Fibroblast of the conjunctiva (primary cell): ENCODE measurements around the gene ARHGEF12.

Source experiments
- DNase-seq: peaks from one replicate; pipeline ENCODE4 v3.0.0-alpha.2; 2010; ENCODE audit warnings: low read depth

Gene ARHGEF12

GRCh38 chr11:120536797-120537169, 200.6 kb downstream of the ARHGEF12 start:
- no peak for DNase-seq

DNA sequence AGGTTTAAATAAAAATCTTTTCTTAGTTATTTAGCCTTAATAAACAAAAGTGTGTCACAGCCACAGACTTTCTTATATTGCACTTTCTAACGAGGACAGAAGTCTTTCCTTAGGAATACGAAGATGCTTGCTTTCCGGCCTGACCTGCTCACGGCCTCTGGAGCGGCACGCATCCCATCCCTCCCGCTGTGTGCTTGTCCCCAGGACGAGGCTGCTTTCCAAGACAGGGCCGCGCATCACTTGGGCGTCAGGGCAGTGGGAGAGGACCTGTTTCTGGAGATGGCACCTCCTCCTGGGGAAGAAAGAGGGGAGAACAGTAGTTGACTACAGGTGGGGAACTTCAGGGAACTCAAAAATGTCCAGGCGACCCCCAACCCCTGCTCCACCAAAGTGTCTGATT, 201.8 kb downstream of the ARHGEF12 start:
- no peak for DNase-seq

DNA sequence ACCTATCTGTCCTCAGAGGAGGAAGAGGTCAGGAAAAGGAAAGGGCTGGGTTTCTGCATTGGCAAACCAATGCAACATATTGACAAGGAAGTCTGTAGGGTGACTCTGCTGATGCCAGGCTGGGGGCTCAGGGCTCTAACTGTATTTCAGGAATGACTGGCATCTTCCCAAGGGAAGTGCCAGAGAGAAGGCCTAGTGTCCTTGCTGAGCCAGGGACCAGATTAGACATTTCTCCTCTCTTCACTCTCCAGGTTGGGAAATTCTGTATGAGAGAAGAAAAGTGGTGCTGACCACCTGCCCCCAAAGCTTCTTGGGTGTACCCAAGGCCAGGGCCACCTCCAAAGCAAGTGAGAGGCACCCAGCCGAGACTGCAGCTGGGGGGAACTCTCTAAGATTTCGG, 202.5 kb downstream of the ARHGEF12 start:
- DNase-seq, result no peak
